Measurements from ENCODE around the gene WFDC1. TPM values are rescaled to one million over a fixed set of nuclear protein-coding genes. Genes with fewer than 3 reads are reported as not detected.

Gene WFDC1
- total and polyA plus RNA-seq, 10 of the 15 experiments (the other 5 are each of a cell fraction or from before 2014, with no cell fraction given), result not detected

DNA sequence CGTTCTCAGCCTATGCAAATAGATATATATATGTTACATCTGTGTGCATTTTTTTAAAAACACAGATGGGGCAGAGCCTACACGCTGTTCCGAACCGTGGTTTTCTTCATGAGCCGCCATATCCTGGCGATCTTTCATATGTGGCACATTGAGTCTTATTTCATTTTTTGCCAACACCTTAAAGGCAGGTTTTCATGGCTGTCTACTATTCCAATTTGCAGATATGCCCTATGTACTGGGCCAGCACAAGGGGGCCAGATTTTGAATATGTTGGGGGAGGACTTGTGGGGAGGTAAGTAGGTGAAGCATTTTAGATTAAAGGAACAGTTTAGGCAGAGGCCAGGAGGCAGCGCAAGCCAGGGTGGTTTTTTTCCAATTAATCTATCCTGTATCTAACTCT is 16.0 kb downstream of the WFDC1 start (continued):
- TF ChIP-seq CBX5 (IDR thresholded peaks at IDR 0.05; ENCODE audit: low read depth) (no peak), HDAC2 (IDR thresholded peaks at IDR 0.05) (no peak), IKZF2 (IDR thresholded peaks at IDR 0.05) (no peak), SIX5 (IDR thresholded peaks at IDR 0.05; ENCODE audit: low read depth, low read length, severe bottlenecking) (no peak)

DNA sequence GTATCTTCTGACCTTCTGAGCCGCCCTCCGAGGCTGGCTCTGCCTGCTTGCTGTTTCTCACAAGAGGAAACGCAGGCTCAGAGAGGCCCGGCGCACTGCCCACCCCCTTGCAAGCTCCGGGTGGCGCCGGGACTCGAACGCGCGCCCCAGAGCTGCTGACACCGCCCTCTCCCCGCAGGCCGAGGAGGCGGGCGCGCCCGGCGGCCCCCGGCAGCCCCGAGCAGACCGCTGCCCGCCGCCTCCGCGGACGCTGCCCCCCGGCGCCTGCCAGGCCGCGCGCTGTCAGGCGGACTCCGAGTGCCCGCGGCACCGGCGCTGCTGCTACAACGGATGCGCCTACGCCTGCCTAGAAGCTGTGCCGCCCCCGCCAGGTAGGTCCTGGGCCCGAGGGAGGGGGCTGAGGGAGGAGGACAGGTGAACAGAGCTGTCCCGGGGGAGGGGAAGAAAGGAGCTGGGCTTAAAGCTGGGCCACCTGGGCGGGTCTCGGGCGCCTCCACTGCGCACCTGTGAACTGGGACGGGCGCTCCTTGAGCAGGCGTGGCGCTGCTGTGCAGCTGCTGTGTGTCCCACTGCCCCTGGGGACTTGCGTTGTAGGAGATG is 18.2 kb downstream of the WFDC1 start:
- TF ChIP-seq NRF1 (conservative IDR thresholded peaks at IDR 0.05; ENCODE audit: low read depth, low read length) (no peak), SREBF2 (IDR thresholded peaks at IDR 0.05; ENCODE audit: low read length) (no peak), SRF (IDR thresholded peaks at IDR 0.05; ENCODE audit: low read depth in 2 of 2, low read length in 2 of 2) (no peak), SUZ12 (IDR thresholded peaks at IDR 0.05; ENCODE audit: unreplicated experiment) (no peak), NBN (IDR thresholded peaks at IDR 0.05) (no peak), ZZZ3 (IDR thresholded peaks at IDR 0.05; ENCODE audit: control insufficient read depth, insufficient read length, low read depth) (no peak), WRNIP1 (IDR thresholded peaks at IDR 0.05; ENCODE audit: borderline replicate concordance, low read depth, low read length) (no peak), ZNF622 (IDR thresholded peaks at IDR 0.05) (no peak)
- TF ChIP-seq, protein P1, sequence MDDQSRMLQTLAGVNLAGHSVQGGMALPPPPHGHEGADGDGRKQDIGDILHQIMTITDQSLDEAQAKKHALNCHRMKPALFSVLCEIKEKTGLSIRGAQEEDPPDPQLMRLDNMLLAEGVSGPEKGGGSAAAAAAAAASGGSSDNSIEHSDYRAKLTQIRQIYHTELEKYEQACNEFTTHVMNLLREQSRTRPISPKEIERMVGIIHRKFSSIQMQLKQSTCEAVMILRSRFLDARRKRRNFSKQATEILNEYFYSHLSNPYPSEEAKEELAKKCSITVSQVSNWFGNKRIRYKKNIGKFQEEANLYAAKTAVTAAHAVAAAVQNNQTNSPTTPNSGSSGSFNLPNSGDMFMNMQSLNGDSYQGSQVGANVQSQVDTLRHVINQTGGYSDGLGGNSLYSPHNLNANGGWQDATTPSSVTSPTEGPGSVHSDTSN (IDR thresholded peaks at IDR 0.05; ENCODE audit: insufficient replicate concordance, low read depth, low read length), result no peak
- TF ChIP-seq, protein P2, sequence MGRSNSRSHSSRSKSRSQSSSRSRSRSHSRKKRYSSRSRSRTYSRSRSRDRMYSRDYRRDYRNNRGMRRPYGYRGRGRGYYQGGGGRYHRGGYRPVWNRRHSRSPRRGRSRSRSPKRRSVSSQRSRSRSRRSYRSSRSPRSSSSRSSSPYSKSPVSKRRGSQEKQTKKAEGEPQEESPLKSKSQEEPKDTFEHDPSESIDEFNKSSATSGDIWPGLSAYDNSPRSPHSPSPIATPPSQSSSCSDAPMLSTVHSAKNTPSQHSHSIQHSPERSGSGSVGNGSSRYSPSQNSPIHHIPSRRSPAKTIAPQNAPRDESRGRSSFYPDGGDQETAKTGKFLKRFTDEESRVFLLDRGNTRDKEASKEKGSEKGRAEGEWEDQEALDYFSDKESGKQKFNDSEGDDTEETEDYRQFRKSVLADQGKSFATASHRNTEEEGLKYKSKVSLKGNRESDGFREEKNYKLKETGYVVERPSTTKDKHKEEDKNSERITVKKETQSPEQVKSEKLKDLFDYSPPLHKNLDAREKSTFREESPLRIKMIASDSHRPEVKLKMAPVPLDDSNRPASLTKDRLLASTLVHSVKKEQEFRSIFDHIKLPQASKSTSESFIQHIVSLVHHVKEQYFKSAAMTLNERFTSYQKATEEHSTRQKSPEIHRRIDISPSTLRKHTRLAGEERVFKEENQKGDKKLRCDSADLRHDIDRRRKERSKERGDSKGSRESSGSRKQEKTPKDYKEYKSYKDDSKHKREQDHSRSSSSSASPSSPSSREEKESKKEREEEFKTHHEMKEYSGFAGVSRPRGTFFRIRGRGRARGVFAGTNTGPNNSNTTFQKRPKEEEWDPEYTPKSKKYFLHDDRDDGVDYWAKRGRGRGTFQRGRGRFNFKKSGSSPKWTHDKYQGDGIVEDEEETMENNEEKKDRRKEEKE (IDR thresholded peaks at IDR 0.05), result no peak
- TF ChIP-seq, protein P3, sequence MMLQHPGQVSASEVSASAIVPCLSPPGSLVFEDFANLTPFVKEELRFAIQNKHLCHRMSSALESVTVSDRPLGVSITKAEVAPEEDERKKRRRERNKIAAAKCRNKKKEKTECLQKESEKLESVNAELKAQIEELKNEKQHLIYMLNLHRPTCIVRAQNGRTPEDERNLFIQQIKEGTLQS (IDR thresholded peaks at IDR 0.05; ENCODE audit: borderline replicate concordance, extremely low read depth, low read depth, low read length), result no peak
- Histone ChIP-seq H3K36me3 (ENCODE audit: control insufficient read depth in 2 of 2, insufficient read depth in 2 of 2, low read length in 1 of 2) (no peaks in the 10 kb centered on the region), H2AFZ (ENCODE audit: control insufficient read depth, low read depth, low read length) (no peak overlapping the region), H3K27ac (ENCODE audit: control insufficient read depth, insufficient read depth) (no peak overlapping the region), H3K9me3 (replicated peaks; ENCODE audit: control insufficient read depth, insufficient read depth, low read length) (no peaks in the 10 kb centered on the region; the same call in 2 of the 3 replicates), H4K20me1 (ENCODE audit: control insufficient read depth, insufficient read depth) (no peaks in the 10 kb centered on the region), H3K79me2 (ENCODE audit: control insufficient read depth, insufficient read depth, low read length) (no peaks in the 10 kb centered on the region), H3K9ac (ENCODE audit: control insufficient read depth, insufficient read depth, low read length) (no peak overlapping the region), H3K27me3 (replicated peaks in 1 of 2; ENCODE audit: control insufficient read depth in 2 of 2, insufficient read depth in 2 of 2, low read length in 1 of 2) (no peaks in the 10 kb centered on the region), H3K4me3 (no peak overlapping the region), H3K4me1 (ENCODE audit: control insufficient read depth, insufficient read depth, low read length) (no peaks in the 10 kb centered on the region), H3K4me2 (ENCODE audit: control insufficient read depth, insufficient read depth) (no peak overlapping the region)
- SMC1A ChIA-PET (ENCODE audit: uncharacterized antibody, unreplicated experiment), result no interaction called here
- CTCF ChIA-PET, result interaction anchor here (1.7 kb wide), 1 partner anchor 14 kb away, joined by 3 read pairs; no protein-coding TSS in a partner anchor
- intact Hi-C loops (cut with micrococcal nuclease; ENCODE audit: unreplicated experiment) (no loop called here), in situ Hi-C loops (cut with MboI) (no loop called here)
- 36% methylated on average over 51 of the region's 55 CpGs for WGBS (ENCODE audit: insufficient coverage, insufficient replicate concordance, low lambda C conversion rate, missing lambda C conversion rate)
- FAIRE-seq, result no peak
- ATAC-seq, result no peak
- RAD21 ChIA-PET (ENCODE audit: unreplicated experiment), result no interaction called here
- no TSS peak for BruUV-seq (replicated peaks)
- POLR2A ChIA-PET, result no interaction called here
- no peak for DNase-seq (ENCODE audit: low read depth, low spot score)
